HG02610 (cell line): ENCODE data around the gene S100A7A.
"Not testable (repeated sequence)": the region's sequence is repeated elsewhere in the genome, so short reads cannot be mapped to it uniquely, and the experiment has no call there.

ENCODE experiments used
- ATAC-seq: cut with Tn5 transposase; IDR thresholded peaks from one replicate; pipeline ENCODE4 v1.9.1; 2021; ENCODE audit warnings: mild to moderate bottlenecking, moderate library complexity; ENCODE audit not compliant: unreplicated experiment

Gene S100A7A

GRCh38 chr1:153456396-153456795, 40.1 kb downstream of the S100A7A start:
- no peak for ATAC-seq

DNA sequence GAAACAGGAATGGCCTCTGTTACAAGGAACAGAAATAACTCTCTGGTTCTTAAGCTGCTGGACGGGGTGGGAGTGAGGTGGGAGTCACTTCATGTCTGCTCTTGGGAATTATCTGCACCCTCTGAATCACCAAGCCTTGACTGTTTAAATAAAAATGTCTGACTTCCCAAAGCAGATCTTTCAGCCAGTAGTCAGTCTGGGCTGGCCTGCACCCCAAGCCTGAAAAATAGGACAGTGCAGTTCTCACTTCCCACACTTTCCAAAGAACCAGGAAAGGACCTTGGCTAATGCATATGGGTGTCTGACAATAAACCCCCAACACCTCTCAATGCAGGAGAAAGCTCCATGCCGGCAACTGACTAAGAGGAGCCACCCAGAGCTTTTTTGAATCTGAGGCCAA, 43.3 kb downstream of the S100A7A start:
- no peak for ATAC-seq

GRCh38 chr1:153460551-153460950, 44.2 kb downstream of the S100A7A start, which contains the start of gene S100A7:
S100A7 (minus strand) TSS chr1:153460651; CDS start chr1:153459013, 1,638 bp downstream.
- no peak for ATAC-seq

DNA sequence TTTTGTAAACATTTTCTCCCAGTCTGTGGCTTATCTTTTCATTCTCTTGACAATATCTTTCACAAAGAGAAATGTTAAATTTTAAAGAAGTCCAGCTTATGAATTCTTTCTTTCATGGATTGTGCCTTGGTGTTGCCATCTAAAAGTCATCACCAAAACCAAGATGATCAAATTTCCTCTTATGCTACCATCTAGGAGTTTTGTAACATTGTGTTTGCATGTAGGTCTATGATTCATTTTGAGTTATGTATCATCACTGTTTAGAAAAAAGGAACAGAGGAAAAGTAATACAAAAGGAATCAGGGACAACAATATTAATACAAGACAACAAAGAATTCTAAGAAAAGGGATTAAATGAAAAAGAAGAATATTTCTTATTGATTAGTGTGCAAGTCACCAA, 46.4 kb downstream of the S100A7A start:
- not testable (repeated sequence) for ATAC-seq

DNA sequence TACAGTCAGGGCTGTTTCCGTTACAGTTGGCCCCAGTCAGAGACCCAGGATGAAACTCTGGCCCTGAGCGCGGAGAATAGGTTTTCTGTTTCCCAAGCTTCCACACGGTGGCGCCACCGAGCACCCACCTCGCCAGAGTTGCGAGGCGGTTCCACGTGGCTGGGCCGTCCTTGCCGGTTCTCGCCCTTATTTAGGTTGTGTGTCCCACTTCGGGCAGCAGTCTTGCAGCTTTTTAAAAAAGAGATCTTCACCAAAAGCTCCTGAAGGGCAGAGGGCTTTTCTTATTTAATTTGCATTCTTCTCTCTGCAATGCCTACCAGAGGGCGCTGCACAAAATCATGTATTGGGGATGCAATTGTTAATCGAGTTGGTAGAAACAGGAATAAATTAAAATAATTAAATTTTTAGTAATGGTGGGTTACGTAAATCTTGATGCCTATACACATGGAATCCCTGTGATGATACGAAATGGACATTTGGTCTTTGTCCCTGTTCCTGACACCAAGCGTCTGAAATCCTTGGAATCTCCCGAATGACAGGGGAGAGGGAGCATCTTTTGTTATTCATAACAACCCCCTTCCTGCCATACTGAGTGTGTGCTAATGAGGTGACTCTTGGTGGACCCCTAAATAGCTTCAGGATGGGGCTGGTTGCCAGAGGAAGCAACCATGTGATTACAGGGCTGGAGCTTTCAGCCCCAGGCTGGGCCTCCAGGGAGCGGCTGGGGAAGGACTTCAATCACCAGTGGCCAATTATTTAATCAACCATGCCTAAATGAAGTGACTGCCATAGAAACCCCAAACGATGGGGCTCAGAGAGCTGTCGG, 49.7 kb downstream of the S100A7A start:
- ATAC-seq, result no peak

- ATAC-seq, result no peak
Observed at GRCh38 chr1:153466908-153467307, 50.6 kb downstream of the S100A7A start.

DNA sequence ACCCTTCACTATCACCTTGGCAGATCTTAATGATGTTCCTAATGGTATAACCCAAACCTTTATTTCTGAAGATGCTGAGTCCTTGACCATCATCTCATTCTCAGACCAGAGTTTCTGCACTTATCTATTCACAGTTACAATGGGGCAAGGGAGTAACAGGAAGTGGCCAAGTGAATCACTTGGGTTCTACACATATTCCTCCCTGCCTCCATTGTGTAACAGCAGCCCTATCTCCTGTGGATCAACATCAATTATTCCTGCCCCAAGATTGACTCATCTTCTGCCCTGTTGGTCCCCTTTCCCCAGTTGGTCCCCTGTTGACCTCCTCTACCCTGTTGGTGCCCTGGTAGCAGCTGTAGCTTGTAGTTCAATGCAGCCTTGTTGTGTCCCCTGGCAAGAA, 54.4 kb downstream of the S100A7A start:
- ATAC-seq, result no peak
